GM19099 (cell line): ENCODE data around the gene CHRNA1.

Source experiments
- POLR2A ChIP-seq: IDR thresholded peaks from 3 replicates; pipeline ENCODE4 v1.6.1; 2011; ENCODE audit warnings: low read depth; ENCODE audit not compliant: insufficient read length; ENCODE audit errors: extremely low read depth

CHRNA1 gene

GRCh38 chr2:174764280-174765255 lies at the start of gene CHRNA1:
Gene CHRNA1 (minus strand): TSS chr2:174764472. CDS start chr2:174764394, 78 bp downstream.
- no peak for TF ChIP-seq POLR2A

- TF ChIP-seq POLR2A, result no peak
Measured at GRCh38 chr2:174812037-174812436, 47.8 kb upstream of the CHRNA1 start.

- TF ChIP-seq POLR2A, result no peak
Measured at GRCh38 chr2:174807931-174808330, 43.7 kb upstream of the CHRNA1 start.

- TF ChIP-seq POLR2A, result no peak
Measured at GRCh38 chr2:174805803-174806202, 41.5 kb upstream of the CHRNA1 start.

- TF ChIP-seq POLR2A, result no peak
Measured at GRCh38 chr2:174802459-174802858, 38.2 kb upstream of the CHRNA1 start.

- TF ChIP-seq POLR2A, result no peak
Measured at GRCh38 chr2:174800436-174801205, 36.3 kb upstream of the CHRNA1 start.

GRCh38 chr2:174798801-174799200 lies 34.5 kb upstream of the CHRNA1 start:
- no peak for TF ChIP-seq POLR2A

GRCh38 chr2:174797781-174798276 lies 33.6 kb upstream of the CHRNA1 start:
- TF ChIP-seq POLR2A, result no peak

GRCh38 chr2:174796319-174796771 lies 32.1 kb upstream of the CHRNA1 start:
- TF ChIP-seq POLR2A, result no peak

GRCh38 chr2:174794851-174795374 lies 30.6 kb upstream of the CHRNA1 start:
- TF ChIP-seq POLR2A, result no peak

- no peak for TF ChIP-seq POLR2A
Measured at GRCh38 chr2:174792309-174793025, 28.2 kb upstream of the CHRNA1 start.

GRCh38 chr2:174791746-174792280 lies 27.5 kb upstream of the CHRNA1 start:
- TF ChIP-seq POLR2A, result no peak

GRCh38 chr2:174791020-174791419 lies 26.7 kb upstream of the CHRNA1 start:
- no peak for TF ChIP-seq POLR2A

- TF ChIP-seq POLR2A, result no peak
Measured at GRCh38 chr2:174789001-174789400, 24.7 kb upstream of the CHRNA1 start.
